ENCODE data around the gene RREB1. TPM values are rescaled to one million over a fixed set of nuclear protein-coding genes. Genes with fewer than 3 reads are reported as not detected.

RREB1 gene
- total and polyA plus RNA-seq, 2 experiments from 2014 or later = 8.5 to 25.5 TPM

- TF ChIP-seq ZNF462 (CRISPR knock-in tag; IDR thresholded peaks at IDR 0.05) = no peak
- TF ChIP-seq EZH2 (IDR thresholded peaks at IDR 0.05; ENCODE audit: low read depth, unreplicated experiment) = no peak
- no peak for TF ChIP-seq POLR2AphosphoS5 (IDR thresholded peaks at IDR 0.05; ENCODE audit: low read depth)
These were observed 149.0 kb downstream of the RREB1 start (continued) for GRCh38 chr6:7256785-7257184.

DNA sequence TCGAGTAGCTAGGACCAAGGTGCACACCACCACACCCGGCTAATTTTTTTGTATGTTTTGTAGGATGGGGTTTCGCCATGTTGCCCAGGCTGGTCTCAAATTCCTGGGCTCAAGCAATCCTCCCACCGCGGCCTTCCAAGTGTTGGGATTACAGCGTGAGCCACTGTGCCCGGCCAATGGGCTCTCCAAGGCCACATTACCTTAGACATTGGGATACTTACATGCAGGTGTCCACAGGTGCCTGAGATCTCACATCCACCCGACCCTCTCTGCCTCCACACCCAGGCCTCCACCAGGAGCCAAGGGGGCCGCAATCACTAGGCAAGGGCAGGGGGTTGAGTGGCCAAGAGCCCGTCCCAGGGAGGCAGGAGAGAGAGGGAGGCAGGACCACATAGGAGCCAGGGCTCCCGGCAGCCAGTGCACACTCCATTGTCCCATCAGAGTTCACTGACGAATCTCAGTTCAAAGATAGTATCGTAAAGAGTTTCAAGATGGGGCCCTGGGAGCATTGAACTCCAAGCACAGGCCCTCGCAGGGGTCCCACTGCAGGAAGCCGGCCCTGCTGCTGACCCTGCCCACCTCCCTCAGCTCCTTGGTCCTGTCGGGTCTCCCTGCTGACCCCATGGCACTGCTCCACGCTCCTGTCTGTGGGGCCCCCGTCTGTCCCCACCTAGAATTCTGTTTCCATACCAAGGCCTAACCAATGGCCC is 149.9 kb downstream of the RREB1 start:
- no peak overlapping the region for H3K27ac ChIP-seq (ENCODE audit: low read depth)
- no peaks in the 10 kb centered on the region for H4K20me1 ChIP-seq (replicated peaks; ENCODE audit: insufficient read depth)
- 0 out of 2 replicates have a peak, but pooled peaks cover 3% of the 10 kb centered on the region for H3K9me2 ChIP-seq (ENCODE audit: insufficient read depth)
- Mint-ChIP-seq H3K9me3 (peaks cover 26% of the 10 kb centered on the region; the same call in 2 of the 3 replicates), H3K4me3 (no peak overlapping the region), H3K27ac (peak overlapping the region; percentile 65; the same call in 1 of the 2 replicates), H3K27me3 (ENCODE audit: insufficient read depth, low read depth, poor library complexity) (peaks cover 27% of the 10 kb centered on the region), H3K4me1 (peaks cover 21% of the 10 kb centered on the region), H3K36me3 (ENCODE audit: low read depth) (peaks cover 10% of the 10 kb centered on the region)
- peaks cover 8% of the 10 kb centered on the region for H3F3A ChIP-seq (replicated peaks; ENCODE audit: low read depth)
- no peak overlapping the region for H2AFZ ChIP-seq
- H3K4me3 ChIP-seq = no peak overlapping the region
- H3K36me3 ChIP-seq (ENCODE audit: insufficient read depth) = no peaks in the 10 kb centered on the region
- TF ChIP-seq, protein P1, sequence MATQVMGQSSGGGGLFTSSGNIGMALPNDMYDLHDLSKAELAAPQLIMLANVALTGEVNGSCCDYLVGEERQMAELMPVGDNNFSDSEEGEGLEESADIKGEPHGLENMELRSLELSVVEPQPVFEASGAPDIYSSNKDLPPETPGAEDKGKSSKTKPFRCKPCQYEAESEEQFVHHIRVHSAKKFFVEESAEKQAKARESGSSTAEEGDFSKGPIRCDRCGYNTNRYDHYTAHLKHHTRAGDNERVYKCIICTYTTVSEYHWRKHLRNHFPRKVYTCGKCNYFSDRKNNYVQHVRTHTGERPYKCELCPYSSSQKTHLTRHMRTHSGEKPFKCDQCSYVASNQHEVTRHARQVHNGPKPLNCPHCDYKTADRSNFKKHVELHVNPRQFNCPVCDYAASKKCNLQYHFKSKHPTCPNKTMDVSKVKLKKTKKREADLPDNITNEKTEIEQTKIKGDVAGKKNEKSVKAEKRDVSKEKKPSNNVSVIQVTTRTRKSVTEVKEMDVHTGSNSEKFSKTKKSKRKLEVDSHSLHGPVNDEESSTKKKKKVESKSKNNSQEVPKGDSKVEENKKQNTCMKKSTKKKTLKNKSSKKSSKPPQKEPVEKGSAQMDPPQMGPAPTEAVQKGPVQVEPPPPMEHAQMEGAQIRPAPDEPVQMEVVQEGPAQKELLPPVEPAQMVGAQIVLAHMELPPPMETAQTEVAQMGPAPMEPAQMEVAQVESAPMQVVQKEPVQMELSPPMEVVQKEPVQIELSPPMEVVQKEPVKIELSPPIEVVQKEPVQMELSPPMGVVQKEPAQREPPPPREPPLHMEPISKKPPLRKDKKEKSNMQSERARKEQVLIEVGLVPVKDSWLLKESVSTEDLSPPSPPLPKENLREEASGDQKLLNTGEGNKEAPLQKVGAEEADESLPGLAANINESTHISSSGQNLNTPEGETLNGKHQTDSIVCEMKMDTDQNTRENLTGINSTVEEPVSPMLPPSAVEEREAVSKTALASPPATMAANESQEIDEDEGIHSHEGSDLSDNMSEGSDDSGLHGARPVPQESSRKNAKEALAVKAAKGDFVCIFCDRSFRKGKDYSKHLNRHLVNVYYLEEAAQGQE (IDR thresholded peaks at IDR 0.05; ENCODE audit: unreplicated experiment) = no peak
- TF ChIP-seq STAT1 (IDR thresholded peaks at IDR 0.05; ENCODE audit: unreplicated experiment) (no peak), EZH2phosphoT487 (IDR thresholded peaks at IDR 0.05; ENCODE audit: unreplicated experiment) (no peak), CREB1 (CRISPR knock-in tag; IDR thresholded peaks at IDR 0.05; ENCODE audit: low read depth) (no peak), NANOG (IDR thresholded peaks at IDR 0.05; ENCODE audit: borderline replicate concordance) (no peak), CTCF (conservative IDR thresholded peaks at IDR 0.05; ENCODE audit: low read depth in 2 of 2) (no peak), EZH2 (IDR thresholded peaks at IDR 0.05; ENCODE audit: low read depth, unreplicated experiment) (no peak), ZNF331 (CRISPR knock-in tag; IDR thresholded peaks at IDR 0.05; ENCODE audit: low read depth) (no peak), POLR2AphosphoS5 (IDR thresholded peaks at IDR 0.05; ENCODE audit: low read depth) (no peak)
- TF ChIP-seq, protein P2, sequence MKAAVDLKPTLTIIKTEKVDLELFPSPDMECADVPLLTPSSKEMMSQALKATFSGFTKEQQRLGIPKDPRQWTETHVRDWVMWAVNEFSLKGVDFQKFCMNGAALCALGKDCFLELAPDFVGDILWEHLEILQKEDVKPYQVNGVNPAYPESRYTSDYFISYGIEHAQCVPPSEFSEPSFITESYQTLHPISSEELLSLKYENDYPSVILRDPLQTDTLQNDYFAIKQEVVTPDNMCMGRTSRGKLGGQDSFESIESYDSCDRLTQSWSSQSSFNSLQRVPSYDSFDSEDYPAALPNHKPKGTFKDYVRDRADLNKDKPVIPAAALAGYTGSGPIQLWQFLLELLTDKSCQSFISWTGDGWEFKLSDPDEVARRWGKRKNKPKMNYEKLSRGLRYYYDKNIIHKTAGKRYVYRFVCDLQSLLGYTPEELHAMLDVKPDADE (IDR thresholded peaks at IDR 0.05) = no peak
- H3K4me1 ChIP-seq (ENCODE audit: insufficient read depth) = peaks cover 10% of the 10 kb centered on the region
- no peak overlapping the region for H3K4me2 ChIP-seq
- H3K79me2 ChIP-seq (replicated peaks; ENCODE audit: insufficient read depth) = no peaks in the 10 kb centered on the region
- H3K27me3 ChIP-seq (ENCODE audit: insufficient read depth) = peaks cover 3% of the 10 kb centered on the region; the same call in 1 of the 2 replicates
- DNase-seq (ENCODE audit: low spot score) (no peak), ATAC-seq (no peak)

Measured in GM23338 (cell line).